C4-2B (cell line): ENCODE data around the gene TK2.
"Not testable (repeated sequence)": the region's sequence is repeated elsewhere in the genome, so short reads cannot be mapped to it uniquely, and the experiment has no call there.

Experiments used
- H3K27ac ChIP-seq: fragments of 450-650 bp; 2 replicates; pipeline ENCODE4 v1.5.1; 2017
- ZFX ChIP-seq: fragments of 450-650 bp; IDR thresholded peaks from 2 replicates; pipeline ENCODE4 v1.6.1; 2017
- TF ChIP-seq, protein P1 (sequence below): fragments of 450-650 bp; conservative IDR thresholded peaks from 2 replicates; pipeline ENCODE4 v1.5.1; 2017; ENCODE audit warnings: mild to moderate bottlenecking

TK2 gene

DNA sequence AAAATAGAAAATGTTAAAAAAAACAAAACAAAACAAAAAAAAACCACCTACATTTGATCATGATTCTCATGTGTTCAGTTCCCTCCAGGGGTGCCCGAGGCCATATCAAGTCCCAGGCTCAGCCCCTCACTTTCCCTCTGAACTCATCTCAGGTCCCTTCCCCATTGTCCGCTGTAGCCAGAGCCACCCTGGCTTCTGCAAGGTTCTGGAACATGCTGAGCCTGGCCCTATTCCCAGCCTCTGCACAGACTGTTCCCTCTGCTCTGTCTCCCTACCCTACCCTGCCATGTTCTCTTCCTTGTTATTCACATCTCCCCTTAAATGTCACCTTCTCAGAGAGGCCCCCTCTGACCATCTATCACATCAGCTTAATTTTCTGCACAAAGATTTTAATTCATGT is 46.9 kb downstream of the TK2 start:
- no peak for TF ChIP-seq ZFX
- TF ChIP-seq, protein P1, sequence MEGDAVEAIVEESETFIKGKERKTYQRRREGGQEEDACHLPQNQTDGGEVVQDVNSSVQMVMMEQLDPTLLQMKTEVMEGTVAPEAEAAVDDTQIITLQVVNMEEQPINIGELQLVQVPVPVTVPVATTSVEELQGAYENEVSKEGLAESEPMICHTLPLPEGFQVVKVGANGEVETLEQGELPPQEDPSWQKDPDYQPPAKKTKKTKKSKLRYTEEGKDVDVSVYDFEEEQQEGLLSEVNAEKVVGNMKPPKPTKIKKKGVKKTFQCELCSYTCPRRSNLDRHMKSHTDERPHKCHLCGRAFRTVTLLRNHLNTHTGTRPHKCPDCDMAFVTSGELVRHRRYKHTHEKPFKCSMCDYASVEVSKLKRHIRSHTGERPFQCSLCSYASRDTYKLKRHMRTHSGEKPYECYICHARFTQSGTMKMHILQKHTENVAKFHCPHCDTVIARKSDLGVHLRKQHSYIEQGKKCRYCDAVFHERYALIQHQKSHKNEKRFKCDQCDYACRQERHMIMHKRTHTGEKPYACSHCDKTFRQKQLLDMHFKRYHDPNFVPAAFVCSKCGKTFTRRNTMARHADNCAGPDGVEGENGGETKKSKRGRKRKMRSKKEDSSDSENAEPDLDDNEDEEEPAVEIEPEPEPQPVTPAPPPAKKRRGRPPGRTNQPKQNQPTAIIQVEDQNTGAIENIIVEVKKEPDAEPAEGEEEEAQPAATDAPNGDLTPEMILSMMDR, result no peak
- H3K27ac ChIP-seq, result no peak overlapping the region

DNA sequence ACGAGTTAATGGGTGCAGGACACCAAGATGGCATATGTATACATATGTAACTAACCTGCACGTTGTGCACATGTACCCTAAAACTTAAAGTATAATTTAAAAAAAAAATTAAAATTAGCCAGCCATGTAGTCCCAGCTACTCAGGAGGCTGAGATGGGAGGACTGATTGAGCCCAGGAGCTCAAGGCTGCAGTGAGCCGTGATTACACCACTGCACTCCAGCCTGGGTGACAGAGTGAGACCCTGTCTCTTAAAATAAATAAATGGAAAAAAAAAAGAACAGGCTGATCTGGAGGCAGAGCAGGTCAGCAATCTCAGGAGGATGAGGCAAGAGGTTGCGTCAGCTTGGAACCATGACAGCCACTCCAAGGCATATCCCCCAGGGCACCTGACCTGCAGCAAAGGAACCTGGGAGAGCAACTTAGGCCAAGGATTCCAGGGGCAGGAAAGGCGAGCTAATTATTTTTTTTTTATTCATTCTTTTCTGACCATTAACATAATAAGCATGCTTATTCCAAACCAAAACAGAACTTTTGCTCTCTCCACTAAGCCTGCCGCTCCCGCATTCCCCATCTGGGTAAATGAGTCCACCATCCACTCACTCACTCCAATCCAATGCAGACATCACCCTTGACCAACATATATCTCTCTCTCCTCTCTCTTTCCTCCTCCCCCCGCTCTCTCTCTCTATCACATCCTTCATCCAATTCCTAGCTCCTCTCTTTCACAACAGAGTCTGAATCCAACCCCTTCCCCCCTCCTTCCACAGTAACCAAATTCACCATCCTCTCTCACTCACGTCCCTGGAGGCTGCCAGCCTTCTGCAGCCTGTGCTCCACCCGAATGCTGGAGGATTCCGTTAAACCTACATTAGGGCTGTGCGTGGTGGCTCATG is 47.7 kb downstream of the TK2 start:
- TF ChIP-seq ZFX, result no peak
- peak overlapping the region; percentile 34; the same call in 1 of the 2 replicates for H3K27ac ChIP-seq

GRCh38 chr16:66501563-66501962 is 48.4 kb downstream of the TK2 start:
- not testable (repeated sequence) for H3K27ac ChIP-seq

GRCh38 chr16:66497921-66498320 is 52.0 kb downstream of the TK2 start:
- not testable (repeated sequence) for H3K27ac ChIP-seq

DNA sequence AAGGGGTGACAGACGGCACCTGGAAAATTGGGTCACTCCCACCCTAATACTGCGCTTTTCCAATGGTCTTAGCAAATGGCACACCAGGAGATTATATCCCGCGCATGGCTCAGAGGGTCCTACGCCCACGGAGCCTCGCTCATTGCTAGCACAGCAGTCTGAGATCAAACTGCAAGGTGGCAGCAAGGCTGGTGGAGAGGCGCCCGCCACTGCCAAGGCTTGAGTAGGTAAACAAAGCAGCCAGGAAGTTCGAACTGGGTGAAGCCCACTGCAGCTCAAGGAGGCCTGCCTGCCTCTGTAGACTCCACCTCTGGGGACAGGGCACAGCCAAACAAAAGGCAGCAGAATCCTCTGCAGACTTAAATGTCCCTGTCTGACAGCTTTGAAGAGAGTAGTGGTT is 53.7 kb downstream of the TK2 start:
- H3K27ac ChIP-seq, result not testable (repeated sequence)

GRCh38 chr16:66495440-66495839 is 54.5 kb downstream of the TK2 start:
- TF ChIP-seq, protein P1, result no peak
- no peak for TF ChIP-seq ZFX
- no peak overlapping the region for H3K27ac ChIP-seq

DNA sequence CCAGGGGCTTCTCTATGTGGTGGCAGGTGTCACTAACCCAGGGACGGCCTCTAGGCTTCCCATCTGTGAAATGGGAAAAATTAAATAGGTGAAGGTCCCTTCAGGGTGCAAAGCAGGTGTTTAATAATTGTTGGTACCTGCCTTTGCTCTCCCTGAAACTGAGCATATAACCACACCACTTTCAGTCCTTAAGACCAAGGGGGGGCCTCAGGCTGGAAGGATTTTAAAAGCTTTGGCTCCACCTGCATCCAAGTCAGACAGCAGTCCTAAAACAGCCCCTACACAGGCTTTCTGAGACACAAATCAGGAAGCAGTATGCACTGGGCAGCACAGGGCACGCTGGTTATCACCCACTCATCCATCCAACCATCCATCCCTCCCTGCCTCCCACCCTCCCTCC is 55.0 kb downstream of the TK2 start:
- TF ChIP-seq, protein P1, result no peak
- no peak for TF ChIP-seq ZFX

GRCh38 chr16:66493490-66494401 is 56.2 kb downstream of the TK2 start:
- TF ChIP-seq ZFX, result no peak
- TF ChIP-seq, protein P1, result no peak

More for the DNA sequence above, 55.0 kb downstream of the TK2 start:
- H3K27ac ChIP-seq, result no peak overlapping the region

GRCh38 chr16:66491716-66492064 is 58.2 kb downstream of the TK2 start:
- H3K27ac ChIP-seq, result no peak overlapping the region
- TF ChIP-seq, protein P1, result no peak
- TF ChIP-seq ZFX, result no peak

More at GRCh38 chr16:66493490-66494401, 56.2 kb downstream of the TK2 start:
- no peak overlapping the region for H3K27ac ChIP-seq
